ENCODE measurements around the gene PARD3.
"Not testable (repeated sequence)": the region's sequence is repeated elsewhere in the genome, so short reads cannot be mapped to it uniquely, and the experiment has no call there.

PARD3 gene

DNA sequence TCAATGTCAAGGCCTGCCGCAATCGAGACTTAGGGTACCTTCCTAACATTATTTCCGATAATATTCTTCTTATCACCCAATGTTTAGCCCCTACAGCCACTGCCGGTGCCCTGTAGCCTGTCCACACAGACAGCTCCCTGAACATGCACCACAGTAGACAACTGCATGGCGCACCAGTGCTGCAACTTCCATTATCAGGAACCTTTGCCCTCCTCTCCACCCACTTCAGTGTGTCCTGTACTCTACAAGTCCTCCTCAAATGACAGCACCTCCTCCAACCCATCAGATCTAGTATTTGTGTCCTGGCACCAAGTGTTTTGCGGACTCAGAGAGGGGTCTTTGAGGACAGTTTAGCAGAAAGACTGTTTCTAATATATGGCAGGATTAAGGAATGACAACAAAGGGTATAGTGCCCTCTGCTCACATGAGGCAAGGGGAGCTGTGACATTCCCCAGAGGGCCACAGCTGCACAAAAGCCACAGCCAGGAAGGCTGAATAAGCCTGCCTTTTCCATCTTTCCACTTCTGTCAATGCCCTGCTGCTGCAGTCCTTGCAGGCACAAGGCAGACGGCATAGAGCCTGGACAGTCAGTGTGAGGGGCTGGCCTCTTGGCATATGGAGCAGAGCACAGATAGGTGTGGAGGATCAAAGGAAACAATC, 335.4 kb downstream of the PARD3 start:
- no peak for DNase-seq

- no peak for DNase-seq
These were observed 337.8 kb downstream of the PARD3 start for GRCh38 chr10:34477249-34477648.

GRCh38 chr10:34476608-34477007, 338.5 kb downstream of the PARD3 start:
- no peak for DNase-seq

DNA sequence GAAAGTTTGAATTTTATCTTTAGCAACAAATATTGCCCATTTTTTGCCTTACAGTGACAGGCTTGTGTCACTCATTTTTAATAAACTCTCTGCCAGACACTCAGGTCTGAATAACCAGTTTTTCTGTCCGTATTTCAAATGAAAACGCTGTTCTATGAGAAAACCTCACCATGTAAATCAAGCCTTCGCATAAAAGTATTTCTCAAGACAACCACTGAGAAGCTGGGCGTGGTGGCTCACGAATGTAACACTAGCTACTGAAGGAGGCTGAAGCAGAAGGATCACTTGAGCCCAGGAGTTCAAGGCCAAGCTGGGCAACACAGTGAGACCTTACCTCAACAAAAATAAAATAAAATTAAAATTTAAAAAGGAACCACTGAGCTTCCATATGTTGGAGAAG, 339.3 kb downstream of the PARD3 start:
- DNase-seq = no peak

GRCh38 chr10:34475274-34475646, 339.8 kb downstream of the PARD3 start:
- no peak for DNase-seq

DNA sequence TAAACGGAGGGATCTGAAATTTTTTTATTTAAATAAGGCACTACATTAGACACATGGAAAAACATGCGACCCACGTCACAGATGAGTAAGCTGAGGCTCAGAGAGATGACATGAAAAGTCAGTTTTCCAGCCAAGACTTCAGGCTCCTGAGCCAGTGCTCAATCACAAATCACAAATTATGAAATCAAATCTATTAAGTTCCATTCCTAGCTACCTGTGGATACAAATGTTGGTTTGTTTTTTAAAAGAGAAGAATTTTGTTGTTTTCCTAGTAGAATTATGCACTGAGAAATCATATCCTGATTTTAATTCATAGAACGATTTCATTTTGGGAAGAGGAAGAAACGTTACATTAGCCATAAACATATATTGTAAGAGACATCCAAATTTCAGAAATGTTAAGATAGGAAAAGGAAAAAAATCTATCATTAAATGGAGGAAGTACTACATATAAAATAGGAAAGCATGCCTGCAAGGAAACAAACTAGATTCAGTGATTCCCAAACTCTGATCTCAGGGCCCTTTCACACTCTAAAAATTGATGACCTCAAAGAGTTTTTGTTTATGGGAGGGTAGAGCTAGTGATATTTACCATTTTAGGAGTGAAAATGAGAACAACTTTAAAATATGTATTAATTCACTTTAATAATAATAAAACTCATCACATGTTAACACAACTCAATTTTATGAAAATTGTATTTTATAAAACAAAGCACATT, 340.4 kb downstream of the PARD3 start:
- no peak for DNase-seq

DNA sequence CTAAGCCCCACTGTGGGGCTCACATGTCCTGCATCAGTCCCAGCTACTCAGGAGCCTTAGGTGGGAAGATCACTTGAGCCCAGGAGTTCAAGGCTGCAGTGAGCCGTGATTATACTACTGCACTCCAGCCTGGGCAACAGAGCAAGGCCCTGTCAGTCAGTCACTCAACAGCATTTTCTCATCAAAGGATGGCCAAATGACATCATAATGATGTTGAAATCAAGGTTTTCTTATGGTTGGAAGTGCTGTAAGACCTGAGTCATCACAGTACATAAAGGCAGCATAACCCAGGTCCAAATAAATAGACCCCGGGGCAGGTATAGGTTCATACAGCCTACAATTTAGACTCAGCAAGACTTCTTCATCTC, 341.1 kb downstream of the PARD3 start:
- DNase-seq = no peak

DNA sequence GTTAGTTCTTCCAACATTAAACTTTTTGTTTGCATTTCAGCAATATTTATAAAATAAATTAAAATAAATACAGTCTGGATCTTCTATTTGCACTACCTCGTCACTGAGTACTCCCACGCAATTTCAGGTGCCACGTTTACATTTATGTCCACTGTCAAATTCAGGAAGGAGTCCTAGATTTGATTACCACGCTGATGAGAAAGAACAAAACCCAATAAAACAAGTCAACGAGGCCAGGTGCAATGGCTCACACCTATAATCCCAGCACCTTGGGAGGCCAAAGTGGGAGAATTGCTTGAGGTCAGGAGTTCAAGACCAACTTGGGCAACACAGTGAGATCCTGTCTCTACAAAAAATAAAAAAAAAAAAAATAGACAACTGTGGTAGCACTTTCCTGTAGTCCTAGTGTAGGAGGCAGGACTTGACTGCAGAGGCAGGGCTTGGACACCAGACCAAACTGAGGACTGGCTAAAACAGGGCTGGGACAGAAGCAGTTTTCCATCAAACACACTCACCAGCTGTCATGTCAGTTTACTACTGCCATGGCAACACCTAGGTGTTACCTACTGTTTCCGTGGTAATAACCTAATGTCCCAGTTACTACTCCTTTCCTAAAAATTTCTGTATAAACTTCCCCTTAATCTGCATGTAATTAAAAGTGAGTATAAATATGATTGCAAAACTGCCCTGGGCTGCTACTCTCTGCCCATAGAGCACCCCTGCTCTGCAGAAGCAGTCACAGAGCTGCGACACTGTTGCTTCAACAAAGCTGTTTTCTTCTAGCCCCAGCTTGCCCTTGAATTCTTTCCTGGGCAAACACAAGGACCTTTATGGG, 341.7 kb downstream of the PARD3 start:
- DNase-seq = no peak

DNA sequence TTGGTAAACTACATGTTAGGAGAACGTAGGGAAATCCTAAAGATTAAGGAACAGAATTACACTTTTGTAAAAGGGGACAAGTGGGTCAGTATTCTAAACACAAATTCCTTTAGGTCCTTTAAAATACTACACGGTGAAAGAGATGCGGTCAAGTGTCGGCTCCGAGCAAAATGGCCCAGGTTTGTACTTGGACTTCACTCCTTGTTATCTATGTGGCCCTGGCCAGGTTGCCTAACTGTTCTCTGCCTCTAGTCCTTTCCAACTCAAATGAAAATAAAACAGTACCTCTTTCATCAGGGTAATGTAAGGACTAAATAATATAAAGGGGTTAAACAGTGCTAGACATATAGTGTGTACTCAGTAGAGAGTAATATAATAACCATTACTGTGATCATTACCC, 344.8 kb downstream of the PARD3 start:
- no peak for DNase-seq

DNA sequence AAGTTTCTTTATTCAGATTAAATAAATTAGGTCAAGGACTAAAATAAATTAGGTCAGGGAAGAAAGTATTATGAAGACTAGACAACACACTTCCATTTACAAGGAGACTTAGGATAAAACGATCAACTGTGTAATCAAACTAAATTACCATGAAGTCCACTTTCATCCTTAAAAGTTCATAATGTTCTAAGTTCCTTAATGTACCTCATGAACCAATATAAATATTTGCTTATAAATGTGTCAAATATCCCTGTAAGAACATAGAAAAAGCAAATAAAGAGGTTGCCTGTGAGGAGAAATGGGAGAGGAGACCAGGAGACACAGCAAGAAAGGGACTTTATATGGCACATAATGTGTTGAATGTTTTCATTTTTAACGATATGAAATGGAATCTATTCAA, 345.6 kb downstream of the PARD3 start:
- no peak for DNase-seq

DNA sequence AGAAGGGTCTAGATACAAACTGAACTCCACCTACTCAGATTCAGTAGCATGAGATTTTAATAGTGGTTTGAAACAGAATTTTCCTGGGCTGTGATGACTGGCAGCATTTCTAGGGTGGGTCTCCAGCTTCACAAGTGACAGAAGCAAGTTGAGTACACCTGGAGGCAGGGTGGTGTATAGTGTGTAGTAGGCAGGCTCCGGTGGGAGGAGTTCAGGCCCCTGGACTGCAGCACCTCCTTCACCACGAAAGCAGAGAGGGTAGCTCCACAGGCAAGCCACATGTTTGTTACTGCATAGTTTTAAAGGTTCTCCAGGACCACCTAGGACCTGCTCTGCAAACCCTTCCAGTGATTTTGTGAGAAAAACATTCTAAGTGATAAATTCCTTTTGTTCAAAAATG, 347.2 kb downstream of the PARD3 start:
- no peak for DNase-seq

- DNase-seq = no peak
These were observed 347.7 kb downstream of the PARD3 start for GRCh38 chr10:34467364-34467763.

- no peak for DNase-seq
These were observed 349.4 kb downstream of the PARD3 start for GRCh38 chr10:34465678-34466077.

DNA sequence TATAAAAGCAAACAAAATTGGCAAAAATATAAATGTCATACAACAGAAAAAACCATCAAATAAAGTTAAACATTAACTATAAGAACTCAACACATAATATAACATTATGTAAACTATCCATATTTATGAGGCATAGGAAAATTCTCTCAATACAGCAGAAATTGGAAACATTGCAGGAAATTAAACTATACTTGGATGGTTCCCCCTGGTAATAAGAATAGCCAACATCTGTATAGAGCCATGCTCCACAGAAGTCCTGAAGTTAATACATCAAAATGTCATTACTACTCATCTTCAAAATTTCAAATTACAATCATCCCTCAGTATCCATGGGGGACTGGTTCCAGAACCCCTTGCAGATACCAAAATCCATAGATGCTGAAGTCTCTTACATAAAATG, 350.5 kb downstream of the PARD3 start:
- no peak for DNase-seq

GRCh38 chr10:34464000-34464399, 351.1 kb downstream of the PARD3 start:
- no peak for DNase-seq

GRCh38 chr10:34462993-34463392, 352.1 kb downstream of the PARD3 start:
- DNase-seq = no peak

DNA sequence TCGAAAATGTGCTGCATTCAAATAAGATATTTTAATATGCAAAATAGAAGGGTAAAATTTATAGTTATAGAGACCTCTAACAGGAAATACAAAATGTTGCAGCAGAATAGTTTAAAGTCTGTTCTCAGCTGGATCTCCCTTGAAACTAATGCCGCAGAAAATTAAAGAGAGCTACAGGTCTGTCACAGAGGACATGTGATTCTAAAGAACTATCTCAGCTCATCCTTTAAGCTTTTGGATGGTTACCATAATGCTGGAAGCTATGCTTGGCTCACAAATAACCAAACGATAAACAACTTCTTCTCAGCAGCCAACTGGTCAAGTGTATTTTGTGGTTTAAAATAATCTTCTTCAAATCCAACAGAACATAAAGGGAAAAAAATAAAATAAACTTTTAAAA, 353.0 kb downstream of the PARD3 start:
- no peak for DNase-seq

DNA sequence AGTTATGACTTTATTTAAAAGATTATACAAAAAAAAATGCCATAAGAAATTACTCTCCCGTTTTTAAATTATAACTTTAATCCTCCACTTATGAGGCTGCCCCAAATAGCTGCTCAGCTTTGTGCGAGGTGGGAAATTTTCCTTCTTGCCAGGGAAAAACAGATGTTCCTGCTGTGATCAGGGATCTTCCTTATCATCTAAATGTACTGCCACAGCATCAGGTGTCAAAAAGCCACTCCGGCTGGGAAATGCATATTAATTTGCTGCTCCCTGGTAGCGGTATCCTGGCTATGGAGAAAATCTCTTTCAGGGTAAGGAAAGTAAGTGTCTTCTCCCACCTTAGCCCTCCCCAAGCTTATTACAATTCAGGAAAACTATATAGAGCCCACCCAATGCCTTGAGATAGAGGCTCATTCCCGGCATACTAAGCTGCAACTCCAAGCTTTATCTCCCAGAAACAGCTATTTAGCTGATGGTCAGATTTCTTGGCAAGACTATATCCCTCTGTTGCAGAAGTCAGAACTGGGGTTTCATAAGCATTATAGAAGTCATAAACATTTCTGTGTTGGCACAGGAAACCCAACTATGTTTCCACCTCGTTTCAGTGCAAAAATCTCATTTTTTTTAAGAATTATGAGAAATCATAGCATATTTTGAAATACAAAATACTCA, 360.4 kb downstream of the PARD3 start:
- DNase-seq = no peak

DNA sequence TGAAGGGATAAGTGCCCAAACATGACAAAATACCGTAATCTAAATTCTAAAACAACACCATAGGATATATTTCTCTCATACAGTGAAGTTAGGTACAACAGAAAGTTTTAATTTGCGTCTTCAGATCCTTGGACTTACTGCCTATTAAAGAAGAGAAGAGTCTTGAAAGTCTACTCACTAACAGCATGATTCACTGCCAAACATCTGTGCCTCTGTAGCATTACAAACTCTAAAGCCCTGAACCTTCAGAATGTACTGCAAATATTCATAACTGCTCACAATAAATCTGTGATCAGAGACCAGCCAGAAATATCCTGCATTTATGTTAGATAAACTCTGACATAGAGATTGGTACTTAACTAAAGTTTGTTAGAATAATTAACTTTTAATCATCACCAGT, 365.3 kb downstream of the PARD3 start:
- no peak for DNase-seq

DNA sequence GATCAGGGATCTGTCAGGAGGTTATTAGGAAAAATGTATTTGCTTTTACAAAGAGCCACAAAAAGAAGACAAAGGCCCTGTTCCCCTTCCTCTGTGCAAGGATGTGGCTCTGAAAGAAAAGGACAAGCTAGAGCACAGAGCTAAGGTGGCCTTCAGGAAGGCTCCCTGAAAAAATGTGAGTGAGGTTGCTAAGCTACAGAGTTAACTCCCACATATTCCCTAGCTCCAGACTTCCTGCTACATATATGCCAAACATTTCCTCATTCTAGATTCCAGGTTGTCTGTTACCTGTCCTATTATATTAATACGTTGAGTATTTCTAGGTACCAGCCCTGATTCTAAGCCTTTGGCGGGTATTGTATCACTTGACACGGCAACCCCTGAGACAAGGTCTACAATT, 369.0 kb downstream of the PARD3 start:
- DNase-seq = no peak

- DNase-seq = no peak
These were observed 370.6 kb downstream of the PARD3 start for GRCh38 chr10:34444223-34445183.

GRCh38 chr10:34439386-34439785, 375.7 kb downstream of the PARD3 start:
- not testable (repeated sequence) for DNase-seq
